ENCODE results near the gene TRMO. TPM values are rescaled to one million over a fixed set of nuclear protein-coding genes. Genes with fewer than 3 reads are reported as not detected.

The TRMO gene
- total and polyA plus RNA-seq, 2 of the 8 experiments (the other 6 are each of a cell fraction or from before 2014, with no cell fraction given): 4.6 to 5.6 TPM

- H4K8ac ChIP-seq (ENCODE audit: extremely low read depth, insufficient read depth, low read length): no peak overlapping the region
- no peak for DNase-seq (ENCODE audit: low read depth in 1 of 2, low spot score in 2 of 2)
- H3K14ac ChIP-seq (ENCODE audit: insufficient read length): no peak overlapping the region
- H2BK5ac ChIP-seq (ENCODE audit: low read depth, low read length): no peak overlapping the region
- H4K91ac ChIP-seq (replicated peaks; ENCODE audit: insufficient read length, low read length): no peak overlapping the region
- H3K27ac ChIP-seq (ENCODE audit: low read depth, low read length): no peak overlapping the region
- H3K4me1 ChIP-seq (replicated peaks in 1 of 4; ENCODE audit: control insufficient read depth in 3 of 4, insufficient read depth in 4 of 4, low read length in 3 of 4): no peaks in the 10 kb centered on the region
- no peak overlapping the region for H2BK15ac ChIP-seq (ENCODE audit: low read length)
- TF ChIP-seq CHD1 (IDR thresholded peaks at IDR 0.05; ENCODE audit: low read depth, low read length) (no peak), JUN (IDR thresholded peaks at IDR 0.05; ENCODE audit: low read depth, low read length) (no peak), CTBP2 (IDR thresholded peaks at IDR 0.05; ENCODE audit: borderline replicate concordance, insufficient read depth, insufficient read length, low read length) (no peak), EP300 (IDR thresholded peaks at IDR 0.05; ENCODE audit: borderline replicate concordance in 1 of 2, low read depth in 2 of 2, low read length in 2 of 2) (no peak), TAF1 (IDR thresholded peaks at IDR 0.05; ENCODE audit: low read depth, low read length) (no peak), SP2 (IDR thresholded peaks at IDR 0.05; ENCODE audit: low read length) (no peak), HDAC2 (IDR thresholded peaks at IDR 0.05; ENCODE audit: borderline replicate concordance in 1 of 2, low read depth in 2 of 2, low read length in 2 of 2) (no peak)
- H4K5ac ChIP-seq (ENCODE audit: insufficient read length, low read depth, low read length): no peak overlapping the region
- H3K79me2 ChIP-seq (ENCODE audit: control insufficient read depth in 1 of 2, insufficient read depth in 2 of 2, low read length in 2 of 2): no peaks in the 10 kb centered on the region
- H3K79me1 ChIP-seq (ENCODE audit: low read depth, low read length): no peaks in the 10 kb centered on the region
- no peak overlapping the region for H3K23ac ChIP-seq (ENCODE audit: insufficient read length)
- H2BK120ac ChIP-seq (replicated peaks; ENCODE audit: low read depth, low read length): no peak overlapping the region
- no peak for FAIRE-seq
- H3K9ac ChIP-seq (replicated peaks in 1 of 4; ENCODE audit: extremely low read depth in 1 of 4, low read depth in 3 of 4, low read length in 3 of 4): no peak overlapping the region
- ChIA-PET CTCF (ENCODE audit: partially characterized antibody) (interaction anchor here (0.5 to 2.0 kb wide), 3 partner anchors 10 to 232 kb away, joined by 4 to 8 read pairs (median 5); no protein-coding TSS in a partner anchor), POLR2A (ENCODE audit: partially characterized antibody) (no interaction called here)
- H3K36me3 ChIP-seq (ENCODE audit: control insufficient read depth in 2 of 4, insufficient read depth in 4 of 4, low read length in 3 of 4): no peaks in the 10 kb centered on the region
- H3K27me3 ChIP-seq (replicated peaks in 1 of 4; ENCODE audit: control insufficient read depth in 3 of 4, extremely low read depth in 1 of 4, insufficient read depth in 3 of 4, low read length in 3 of 4): peaks cover 0 to 3% (median 0%) of the 10 kb centered on the region in 4 experiments; a peak in 4 of 7 replicates
- H2AK5ac ChIP-seq (ENCODE audit: low read depth, low read length): no peak overlapping the region
- H3K4me3 ChIP-seq (ENCODE audit: extremely low read depth in 1 of 4, insufficient read depth in 2 of 4, low read depth in 3 of 4, low read length in 4 of 4): no peak overlapping the region
- no peak overlapping the region for H3K18ac ChIP-seq (ENCODE audit: extremely low read depth, low read length)
- H3K4ac ChIP-seq (replicated peaks; ENCODE audit: insufficient read length, low read depth, low read length): no peak overlapping the region
- no peak overlapping the region for H2AFZ ChIP-seq (ENCODE audit: low read length)
- no peak overlapping the region for H3K4me2 ChIP-seq (ENCODE audit: insufficient read depth in 1 of 2, low read depth in 2 of 2, low read length in 2 of 2)
- no peak overlapping the region for H2BK20ac ChIP-seq (ENCODE audit: low read length)
- H2BK12ac ChIP-seq (ENCODE audit: low read depth, low read length): no peak overlapping the region
- H3K23me2 ChIP-seq (ENCODE audit: low read depth, low read length): no peaks in the 10 kb centered on the region
- no peaks in the 10 kb centered on the region for H4K20me1 ChIP-seq (replicated peaks in 1 of 2; ENCODE audit: control insufficient read depth in 1 of 2, insufficient read depth in 2 of 2, low read length in 2 of 2)
- H3K56ac ChIP-seq (replicated peaks; ENCODE audit: insufficient read length, low read depth, low read length): no peak overlapping the region
- H3K9me3 ChIP-seq (ENCODE audit: insufficient read depth in 2 of 2, low read depth in 1 of 2, low read length in 1 of 2): no peaks in the 10 kb centered on the region
Measured at GRCh38 chr9:97964901-97965300, 42.6 kb upstream of the TRMO start.

All from H1 (cell line).